Lower lobe of right lung (tissue), 2 donors: ENCODE data around the gene TRANK1. TPM values are rescaled to one million over a fixed set of nuclear protein-coding genes. Genes with fewer than 3 reads are reported as not detected.

ENCODE experiments used
- ATAC-seq, 2 donors: fragments of 200-7000 bp; cut with Tn5 transposase; one replicate each; pipeline ENCODE4 v1.9.1; 2020 to 2022; ENCODE audit warnings: mild to moderate bottlenecking in 2 of 2, moderate library complexity in 2 of 2
- DNase-seq: peaks from one replicate; pipeline ENCODE4 v3.0.0-alpha.2; 2020
- H3K27ac ChIP-seq: fragments of 200-600 bp; one replicate; pipeline ENCODE4 v1.8.0; 2022
- H3K27me3 ChIP-seq: fragments of 200-600 bp; one replicate; pipeline ENCODE4 v1.8.0; 2022; ENCODE audit warnings: low read depth
- H3K36me3 ChIP-seq: fragments of 200-600 bp; one replicate; pipeline ENCODE4 v1.8.0; 2022; ENCODE audit warnings: mild to moderate bottlenecking
- H3K4me1 ChIP-seq: fragments of 200-600 bp; one replicate; pipeline ENCODE4 v1.8.0; 2022
- H3K4me3 ChIP-seq: fragments of 200-600 bp; one replicate; pipeline ENCODE4 v1.8.0; 2022; ENCODE audit warnings: mild to moderate bottlenecking
- H3K9me3 ChIP-seq: fragments of 200-600 bp; one replicate; pipeline ENCODE4 v1.8.0; 2022
- intact Hi-C: fragments of 100-400 bp; cut with DNase I; formaldehyde crosslinking; loops from one replicate; pipeline ENCODE4 v1.11.0; 2022
- total RNA-seq: library from RNA; stranded (reverse); fragmentation: NEBNext Ultra II Directional; extraction: Animal tissue kit (Norgen Biotek cat#: 25700); gene quantifications from one replicate; pipeline ENCODE4 v1.2.1, GENCODE V29; 2021
- TF ChIP-seq, protein P1 (sequence below): fragments of 200-600 bp; IDR thresholded peaks from one replicate; pipeline ENCODE4 v1.8.0; 2022; ENCODE audit warnings: antibody characterized with exemption, mild to moderate bottlenecking
- donor health status: DM: no; HTN: yes; CAD: no; lungs with severe emphysema.

Gene TRANK1
- total RNA-seq, 1 donor from 2014 or later, result 36.9 TPM

DNA sequence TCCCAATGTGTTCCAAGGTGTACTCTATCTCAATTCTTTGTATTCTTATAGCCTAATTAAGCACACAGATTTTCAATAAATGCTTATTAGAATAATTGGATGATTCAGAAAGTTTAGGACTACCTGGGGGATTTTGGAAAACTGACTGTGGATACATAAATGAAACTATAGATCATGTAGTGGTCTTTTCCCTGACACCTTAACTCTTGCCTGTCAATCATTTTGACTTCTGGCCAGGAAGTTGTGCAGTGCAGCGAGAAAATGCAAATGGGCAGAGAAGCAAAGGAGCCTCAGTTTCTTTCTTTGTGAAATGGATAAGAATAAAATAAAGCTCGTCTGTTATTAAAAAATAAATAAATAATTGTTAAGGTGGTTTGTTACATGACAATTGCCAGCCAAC lies 133.1 kb downstream of the TRANK1 start:
- TF ChIP-seq, protein P1, sequence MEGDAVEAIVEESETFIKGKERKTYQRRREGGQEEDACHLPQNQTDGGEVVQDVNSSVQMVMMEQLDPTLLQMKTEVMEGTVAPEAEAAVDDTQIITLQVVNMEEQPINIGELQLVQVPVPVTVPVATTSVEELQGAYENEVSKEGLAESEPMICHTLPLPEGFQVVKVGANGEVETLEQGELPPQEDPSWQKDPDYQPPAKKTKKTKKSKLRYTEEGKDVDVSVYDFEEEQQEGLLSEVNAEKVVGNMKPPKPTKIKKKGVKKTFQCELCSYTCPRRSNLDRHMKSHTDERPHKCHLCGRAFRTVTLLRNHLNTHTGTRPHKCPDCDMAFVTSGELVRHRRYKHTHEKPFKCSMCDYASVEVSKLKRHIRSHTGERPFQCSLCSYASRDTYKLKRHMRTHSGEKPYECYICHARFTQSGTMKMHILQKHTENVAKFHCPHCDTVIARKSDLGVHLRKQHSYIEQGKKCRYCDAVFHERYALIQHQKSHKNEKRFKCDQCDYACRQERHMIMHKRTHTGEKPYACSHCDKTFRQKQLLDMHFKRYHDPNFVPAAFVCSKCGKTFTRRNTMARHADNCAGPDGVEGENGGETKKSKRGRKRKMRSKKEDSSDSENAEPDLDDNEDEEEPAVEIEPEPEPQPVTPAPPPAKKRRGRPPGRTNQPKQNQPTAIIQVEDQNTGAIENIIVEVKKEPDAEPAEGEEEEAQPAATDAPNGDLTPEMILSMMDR, result no peak
- H3K36me3 ChIP-seq, result no peaks in the 10 kb centered on the region
- no peak for ATAC-seq
- intact Hi-C loops, result no loop called here
- no peak for DNase-seq
- H3K4me1 ChIP-seq, result no peaks in the 10 kb centered on the region
- H3K27me3 ChIP-seq, result no peaks in the 10 kb centered on the region
- H3K27ac ChIP-seq, result no peak overlapping the region
- H3K9me3 ChIP-seq, result no peaks in the 10 kb centered on the region
- no peak overlapping the region for H3K4me3 ChIP-seq

DNA sequence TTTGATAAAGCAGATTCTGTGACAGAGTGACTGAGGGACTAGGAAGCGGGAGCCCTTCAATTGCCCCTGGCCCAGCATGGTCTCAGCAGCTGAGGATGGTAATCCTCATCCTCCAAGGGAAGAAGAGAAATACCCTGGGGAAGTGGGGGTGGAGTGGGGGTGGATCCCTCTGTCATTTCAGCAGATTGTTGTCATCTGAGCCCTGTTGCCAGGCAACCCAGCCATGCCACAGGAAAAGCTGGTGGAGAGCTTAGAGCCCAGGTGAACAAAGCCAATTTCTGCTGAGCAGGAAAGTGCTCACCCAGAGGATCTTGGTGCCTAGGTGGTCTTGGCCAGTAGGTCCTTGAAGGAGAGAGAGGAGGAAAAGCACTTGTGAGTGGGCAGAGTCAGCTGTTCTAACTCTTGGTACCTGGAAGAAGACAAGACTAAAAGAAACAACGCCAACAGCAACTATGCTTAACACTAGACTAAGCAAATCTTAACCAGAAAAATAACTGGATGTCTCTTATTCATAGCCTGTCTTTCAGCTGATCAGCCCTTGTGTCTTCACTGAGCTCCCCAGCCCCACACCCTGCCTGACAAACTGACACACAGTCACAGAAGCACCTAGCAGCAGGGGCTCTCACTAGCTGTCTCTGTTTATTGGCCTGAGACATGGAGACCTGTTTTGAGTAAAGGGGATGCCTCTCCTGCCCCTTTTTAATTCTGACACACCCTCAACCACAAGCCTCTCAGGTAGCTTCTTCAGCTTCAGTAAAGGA lies 140.4 kb downstream of the TRANK1 start:
- intact Hi-C loops, result no loop called here
- Histone ChIP-seq H3K9me3 (peaks cover 13% of the 10 kb centered on the region), H3K4me1 (no peaks in the 10 kb centered on the region), H3K27me3 (no peaks in the 10 kb centered on the region), H3K4me3 (no peak overlapping the region), H3K27ac (no peak overlapping the region), H3K36me3 (no peaks in the 10 kb centered on the region)
- DNase-seq, result no peak
- TF ChIP-seq, protein P1, result no peak
- ATAC-seq, result no peak

DNA sequence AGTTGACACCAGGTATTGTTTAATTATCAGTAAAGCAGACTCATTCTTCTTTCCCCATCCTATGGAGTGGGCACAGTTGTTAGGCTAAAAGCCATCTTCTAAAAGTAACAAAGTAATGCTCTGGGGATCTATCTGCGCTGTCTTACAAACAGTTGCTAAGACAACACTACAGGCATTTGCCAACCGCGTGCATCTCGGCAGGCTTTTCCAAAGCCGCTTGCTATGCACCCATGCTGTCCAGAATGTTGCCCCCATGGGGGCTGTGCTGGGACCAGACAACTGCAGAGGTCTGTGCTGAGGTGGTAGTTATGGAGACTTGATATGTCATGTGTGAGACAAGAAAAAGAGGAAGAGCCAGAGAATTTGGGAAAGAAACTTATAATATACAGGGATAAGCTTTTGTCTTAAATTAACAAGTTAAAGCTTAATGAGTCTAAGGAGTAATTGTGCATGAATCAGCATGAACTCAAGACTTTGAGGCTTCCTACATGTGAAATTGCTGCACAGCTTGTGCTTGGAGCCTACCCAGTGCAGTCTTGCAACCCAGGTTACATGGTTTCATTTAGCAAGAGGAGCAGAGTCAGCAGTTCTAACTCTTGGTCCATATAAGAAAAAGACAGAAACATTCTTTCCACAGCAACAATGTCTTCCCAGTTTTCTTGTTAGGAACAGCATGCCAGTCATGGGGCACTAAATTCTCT lies 141.6 kb downstream of the TRANK1 start:
- TF ChIP-seq, protein P1, result no peak
- peaks cover 13% of the 10 kb centered on the region for H3K9me3 ChIP-seq
- no peaks in the 10 kb centered on the region for H3K36me3 ChIP-seq
- H3K4me1 ChIP-seq, result no peaks in the 10 kb centered on the region
- H3K27me3 ChIP-seq, result no peaks in the 10 kb centered on the region
- no peak overlapping the region for H3K4me3 ChIP-seq
- DNase-seq, result no peak
- H3K27ac ChIP-seq, result no peak overlapping the region
- no peak for ATAC-seq
- intact Hi-C loops, result no loop called here

DNA sequence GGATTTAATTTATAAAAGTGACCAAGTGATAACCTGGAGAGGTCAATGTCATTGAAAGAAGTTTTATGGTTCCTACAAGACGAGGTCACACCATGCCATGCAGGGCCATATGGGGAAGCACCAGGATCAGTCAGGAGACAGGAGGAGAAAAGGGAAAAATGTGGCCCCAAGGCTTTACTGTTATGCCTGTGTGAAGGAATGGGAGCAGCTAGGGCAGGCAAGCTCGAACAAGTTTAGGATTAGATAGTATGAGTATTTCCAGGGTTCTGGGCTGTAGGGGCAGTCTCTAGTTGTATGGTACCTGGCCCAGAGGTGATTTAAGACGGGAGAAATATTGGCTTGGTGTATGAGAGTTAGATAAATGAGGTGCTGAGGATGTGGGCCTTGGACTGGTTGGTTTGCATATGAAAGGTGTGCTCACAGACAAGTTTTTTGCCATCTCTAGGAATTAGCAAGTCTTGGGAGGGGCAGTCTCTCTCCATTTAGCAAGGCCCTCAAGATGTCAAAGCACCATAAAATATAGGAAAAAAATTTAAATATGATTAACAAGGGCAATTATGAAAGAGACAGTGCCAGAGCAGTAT lies 144.2 kb downstream of the TRANK1 start:
- Histone ChIP-seq H3K4me3 (no peak overlapping the region), H3K9me3 (peaks cover 6% of the 10 kb centered on the region), H3K4me1 (no peaks in the 10 kb centered on the region), H3K27me3 (no peaks in the 10 kb centered on the region), H3K36me3 (no peaks in the 10 kb centered on the region), H3K27ac (no peak overlapping the region)
- TF ChIP-seq, protein P1, result no peak
- DNase-seq (no peak), ATAC-seq (no peak)
- intact Hi-C loops, result no loop called here

DNA sequence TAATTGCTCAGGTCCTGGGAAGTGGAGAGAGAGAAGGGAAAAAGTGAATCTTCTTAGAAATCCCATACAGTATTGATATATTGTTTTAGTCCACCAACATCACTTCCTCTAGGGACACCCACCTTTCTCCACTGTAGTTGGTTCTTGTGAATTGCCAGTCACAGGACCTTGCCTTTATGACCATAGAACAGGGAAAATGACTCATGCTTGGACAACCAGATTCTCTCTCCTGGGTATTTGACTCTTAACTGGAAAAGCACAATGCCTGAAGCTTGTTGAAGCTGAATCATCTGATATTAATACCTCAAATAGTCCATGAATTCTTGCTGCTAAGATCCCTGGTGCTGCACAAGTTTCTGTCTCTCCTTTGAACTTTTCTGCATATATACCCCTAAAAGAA lies 148.0 kb downstream of the TRANK1 start:
- TF ChIP-seq, protein P1, result no peak
- no peak for DNase-seq

More for the DNA sequence above, 148.0 kb downstream of the TRANK1 start:
- intact Hi-C loops, result no loop called here
- H3K27me3 ChIP-seq, result no peaks in the 10 kb centered on the region
- no peak overlapping the region for H3K4me3 ChIP-seq
- ATAC-seq, result no peak
- H3K9me3 ChIP-seq, result no peaks in the 10 kb centered on the region
- H3K4me1 ChIP-seq, result no peaks in the 10 kb centered on the region
- H3K27ac ChIP-seq, result no peak overlapping the region
- no peaks in the 10 kb centered on the region for H3K36me3 ChIP-seq
